ENCODE data around the gene RDH13.
"Not testable (repeated sequence)": the region's sequence is repeated elsewhere in the genome, so short reads cannot be mapped to it uniquely, and the experiment has no call there.

- not testable (repeated sequence) for TF ChIP-seq CTCF (IDR thresholded peaks at IDR 0.05; ENCODE audit: low read depth, low read length, missing input control); NR2F2 (IDR thresholded peaks at IDR 0.05); RAD21 (IDR thresholded peaks at IDR 0.05)
Measured at GRCh38 chr19:55065516-55065915, 2.6 kb upstream of the RDH13 start.
